TTC549 (cell line): ENCODE data around the gene METRNL.
"Not testable (repeated sequence)": the region's sequence is repeated elsewhere in the genome, so short reads cannot be mapped to it uniquely, and the experiment has no call there.

Experiments
- FAIRE-seq: peaks from 2 replicates; lab custom pipeline; 2012; peaks lifted over from hg19 to GRCh38; lab: Jason Lieb, UNC

METRNL gene

DNA sequence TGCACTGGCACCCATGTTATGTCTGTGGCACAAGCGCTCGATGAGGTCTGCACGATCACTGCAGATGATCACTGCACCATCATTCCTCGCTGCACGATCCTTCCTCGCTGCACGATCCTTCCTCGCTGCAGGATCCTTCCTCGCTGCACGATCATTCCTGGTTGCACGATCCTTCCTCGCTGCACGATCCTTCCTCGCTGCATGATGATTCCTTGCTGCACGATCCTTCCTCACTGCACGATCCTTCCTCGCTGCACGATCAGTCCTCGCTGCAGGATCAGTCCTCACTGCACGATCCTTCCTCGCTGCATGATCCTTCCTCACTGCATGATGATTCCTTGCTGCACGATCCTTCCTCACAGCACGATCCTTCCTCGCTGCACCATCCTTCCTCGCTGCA is 29.3 kb downstream of the METRNL start:
- no peak for FAIRE-seq

DNA sequence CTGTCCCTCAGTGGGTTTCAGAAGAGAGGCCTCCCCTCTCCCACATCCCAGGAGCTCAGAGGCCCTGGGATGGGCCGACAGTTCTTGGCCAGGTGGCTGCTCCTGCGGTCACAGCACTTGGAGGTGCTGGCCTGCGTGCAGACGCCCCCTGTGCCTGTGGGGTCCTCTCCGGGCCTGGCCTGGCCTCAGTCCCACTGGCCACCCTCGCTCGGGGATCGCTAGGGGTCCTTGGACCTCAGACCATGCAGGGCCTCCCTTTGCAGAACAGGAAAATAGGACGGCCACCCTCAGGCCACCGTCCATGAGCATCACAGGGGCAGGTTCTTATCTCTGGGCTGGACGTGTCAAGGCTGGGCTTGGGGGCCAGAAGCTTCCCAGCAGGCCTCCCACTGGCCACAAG is 30.0 kb downstream of the METRNL start:
- FAIRE-seq, result no peak

DNA sequence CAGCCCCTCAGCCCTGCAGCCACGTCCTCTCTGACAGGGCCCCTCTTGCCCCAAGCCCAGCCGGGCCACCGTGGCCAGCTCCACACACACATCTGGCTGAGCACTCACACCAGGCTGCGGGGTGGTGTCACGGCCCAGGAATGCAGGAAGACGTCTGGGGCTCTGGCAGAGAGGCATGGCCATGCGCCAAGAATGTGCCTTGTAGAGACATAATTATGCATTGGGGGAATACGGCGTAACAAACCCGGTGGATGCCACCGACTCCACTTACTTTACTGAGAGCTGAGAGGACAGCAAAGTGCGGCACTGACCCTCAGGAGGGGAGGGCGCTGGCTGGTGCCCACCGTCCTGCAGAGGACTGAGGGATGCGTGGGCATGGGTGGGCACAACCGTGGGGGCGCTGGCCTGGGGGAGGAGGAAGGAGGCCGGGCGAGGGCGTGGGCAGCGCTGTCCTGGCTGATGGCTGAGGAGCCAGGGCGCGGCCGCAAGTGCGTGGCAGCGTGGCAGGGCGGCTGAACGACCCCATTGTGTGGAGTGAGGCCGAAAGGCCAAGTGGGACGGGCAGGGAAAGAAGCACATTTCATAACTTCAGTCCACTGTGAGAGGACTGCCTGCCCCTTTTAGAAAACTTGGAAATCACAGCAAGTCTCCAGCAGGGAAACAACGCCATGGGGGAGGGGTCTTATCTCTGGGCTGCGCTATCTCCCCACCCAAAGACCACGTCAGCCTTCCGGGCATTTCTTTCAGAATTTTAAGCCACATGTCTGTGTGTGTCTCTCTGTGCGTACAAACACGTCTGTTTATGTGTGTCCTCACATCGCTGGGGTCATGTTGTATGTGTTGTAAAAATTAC is 30.6 kb downstream of the METRNL start:
- FAIRE-seq, result no peak

DNA sequence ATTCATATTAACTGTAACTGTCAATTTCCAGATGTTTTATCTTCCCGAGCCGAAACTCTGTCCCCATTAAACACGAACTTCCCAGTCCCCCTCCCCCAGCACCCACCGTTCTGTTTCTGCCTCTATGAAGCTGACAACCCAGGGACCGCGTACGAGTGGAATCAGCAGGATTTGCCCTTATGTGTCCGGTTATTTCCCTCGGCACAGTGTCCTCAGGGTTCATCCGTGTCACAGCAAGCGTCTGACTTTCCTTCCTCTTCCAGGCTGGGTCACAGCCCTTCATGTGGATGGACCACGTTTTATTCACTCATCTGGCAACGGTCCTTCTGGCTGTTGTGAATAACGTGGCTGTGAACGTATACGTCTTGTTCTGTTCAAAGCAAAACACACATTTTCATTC is 31.3 kb downstream of the METRNL start:
- FAIRE-seq, result no peak

DNA sequence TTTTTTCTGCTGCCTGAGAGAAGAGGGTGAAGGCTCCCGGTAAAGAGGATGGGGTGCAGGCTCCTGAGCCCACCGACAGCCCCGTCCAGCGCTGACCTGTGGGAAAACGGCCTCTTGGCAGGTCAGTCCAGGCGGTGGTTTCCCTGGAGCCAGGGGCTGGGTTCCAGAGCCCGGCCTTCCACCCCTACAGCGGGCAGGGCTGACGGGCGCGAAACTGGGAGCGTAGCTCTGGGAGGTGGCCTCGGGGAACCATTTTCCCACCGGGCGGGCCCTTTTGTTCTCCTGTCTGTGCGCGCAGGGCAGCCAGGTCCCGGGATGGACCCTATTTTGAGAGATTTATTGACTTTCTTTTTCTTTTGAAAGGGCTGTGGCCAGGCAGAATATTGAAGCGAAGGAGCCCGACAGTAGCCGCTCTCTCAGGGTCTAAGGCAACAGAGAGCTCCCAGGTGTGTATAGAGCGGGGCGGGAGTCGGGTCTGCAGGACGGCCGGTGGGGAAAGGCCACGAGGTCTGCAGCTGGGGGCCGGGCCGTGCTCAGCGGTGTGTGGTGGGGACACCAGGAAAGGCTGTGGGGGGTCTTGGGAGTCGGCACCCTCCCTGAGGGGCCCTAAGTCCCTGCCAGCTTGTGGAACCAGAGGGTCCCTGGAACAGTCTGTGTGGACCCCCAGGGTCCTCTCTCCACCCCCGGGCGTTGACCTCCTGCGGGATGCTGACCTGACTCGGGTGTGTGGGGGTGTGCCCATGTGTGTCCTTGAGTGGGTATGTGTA is 32.3 kb downstream of the METRNL start:
- FAIRE-seq, result no peak

DNA sequence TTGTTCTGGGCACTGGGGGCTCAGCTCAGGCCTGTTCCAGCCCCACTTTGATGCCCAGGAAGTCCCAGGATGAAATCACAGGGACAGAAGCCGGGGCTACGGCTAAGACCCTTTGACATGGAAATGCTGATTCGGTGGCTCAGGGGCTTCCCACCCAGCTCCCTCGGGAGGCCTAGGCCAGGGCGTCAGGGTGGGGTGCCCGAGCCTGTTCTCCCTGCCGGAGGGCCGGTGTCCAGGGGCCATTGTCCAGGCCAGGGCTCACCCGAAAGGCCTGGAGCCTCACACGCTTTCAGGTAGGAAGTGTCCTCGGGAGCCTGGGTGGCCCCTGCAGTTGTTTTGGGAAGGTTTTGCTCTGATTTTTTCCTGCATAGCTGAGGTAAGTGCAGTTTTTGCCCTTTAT is 34.0 kb downstream of the METRNL start:
- no peak for FAIRE-seq

DNA sequence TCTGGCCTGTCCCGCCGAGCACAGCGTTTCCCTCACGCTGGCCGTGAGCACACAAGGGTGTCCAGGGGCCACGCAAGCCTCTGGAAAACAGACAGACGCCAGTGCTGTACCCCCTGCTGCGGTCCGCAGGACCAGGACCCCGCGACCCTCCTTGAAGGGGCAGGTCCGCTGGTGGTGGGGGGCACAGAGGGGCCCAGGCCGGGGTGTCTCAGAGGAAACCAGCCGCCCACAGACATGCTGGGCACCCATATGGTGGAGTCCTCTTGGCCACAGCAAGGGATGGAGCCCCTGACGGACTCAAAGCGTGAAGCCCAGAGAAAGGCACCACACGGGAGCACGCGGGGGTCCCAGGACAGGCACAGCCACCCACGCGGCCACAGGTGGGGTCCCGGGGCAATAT is 34.4 kb downstream of the METRNL start:
- FAIRE-seq, result no peak

DNA sequence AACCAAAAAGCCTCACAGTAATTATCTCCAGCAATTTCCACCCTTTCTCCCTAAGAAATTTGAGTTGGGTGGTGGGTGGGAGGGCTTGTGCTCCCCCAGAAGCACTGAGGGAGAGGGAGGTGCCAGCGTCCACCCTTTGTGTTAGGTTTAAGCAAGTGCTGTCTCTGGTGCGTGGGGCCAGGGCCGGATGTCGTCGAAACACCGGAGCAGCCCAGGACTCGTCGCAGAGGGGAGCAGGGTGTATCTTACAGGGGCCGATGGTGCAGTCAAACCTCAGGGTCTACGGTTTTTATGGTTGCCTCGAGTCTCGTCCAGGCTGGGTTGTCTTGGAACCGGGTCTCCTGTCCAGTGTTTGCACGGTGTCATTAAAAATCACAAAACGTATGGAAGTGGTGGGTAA is 35.3 kb downstream of the METRNL start:
- no peak for FAIRE-seq

DNA sequence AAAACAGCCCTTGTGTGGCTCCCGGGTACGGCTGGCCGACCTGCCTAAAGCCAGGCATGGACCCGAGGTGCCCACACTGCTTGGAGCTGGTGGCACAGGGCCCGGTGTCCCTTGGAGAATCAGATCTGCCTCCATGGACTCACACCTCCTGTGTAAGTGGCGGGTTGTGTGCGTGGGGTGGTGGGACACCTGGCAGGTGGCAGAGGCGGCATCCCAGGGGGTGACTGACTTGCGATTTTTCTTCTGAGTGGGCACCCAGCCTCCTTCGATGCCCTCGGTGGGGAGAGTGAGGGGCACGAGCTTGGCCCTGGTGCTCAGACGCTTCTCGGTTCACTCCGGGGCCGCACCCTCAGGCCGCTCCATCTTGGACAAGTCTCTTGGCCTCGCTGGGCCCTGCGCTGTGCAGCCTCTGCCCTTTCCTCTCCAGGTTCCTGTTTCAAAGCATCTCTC is 35.8 kb downstream of the METRNL start:
- no peak for FAIRE-seq

DNA sequence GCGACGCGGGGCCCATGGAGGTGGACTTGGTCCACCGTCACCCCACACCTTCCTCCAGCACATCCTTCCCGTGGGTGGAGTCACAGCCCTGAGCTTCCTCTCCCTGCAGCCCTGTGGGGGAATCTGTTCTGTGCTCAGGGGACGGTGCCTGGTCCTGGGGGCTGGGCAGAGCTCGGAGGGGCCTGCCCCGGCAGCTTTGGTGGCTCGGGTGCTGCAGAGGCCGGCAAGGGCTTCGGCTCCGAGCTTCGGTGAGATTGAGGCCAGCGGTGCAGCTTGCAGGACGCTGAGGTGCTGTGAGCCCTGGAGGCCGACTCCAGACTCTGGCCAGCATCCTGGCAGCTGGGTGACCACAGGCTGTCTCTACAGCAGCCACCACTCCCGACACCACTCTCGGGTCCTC is 36.4 kb downstream of the METRNL start:
- FAIRE-seq, result no peak

DNA sequence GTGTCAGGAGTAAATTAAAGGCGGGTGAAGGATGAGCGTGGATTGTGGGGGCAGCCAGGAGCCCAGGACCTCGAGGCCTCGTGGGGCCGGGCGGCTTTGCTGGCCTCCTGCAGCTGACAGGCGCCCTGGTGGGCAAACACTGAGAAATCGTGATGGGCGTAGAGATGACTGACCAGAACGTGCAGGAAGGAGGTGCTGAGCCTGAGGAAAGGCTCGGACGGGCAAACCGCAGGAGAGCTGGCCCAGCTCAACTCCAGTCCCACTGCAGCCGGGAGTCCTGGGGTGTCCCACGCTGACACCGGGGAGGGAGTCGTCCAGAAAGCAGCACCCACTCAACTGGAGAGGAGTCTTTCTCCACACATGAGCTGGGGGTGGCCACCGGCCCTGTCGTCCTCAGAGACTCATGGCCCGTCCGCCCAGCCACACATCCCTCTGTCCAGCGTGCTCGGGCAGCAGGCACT is 36.9 kb downstream of the METRNL start:
- no peak for FAIRE-seq

DNA sequence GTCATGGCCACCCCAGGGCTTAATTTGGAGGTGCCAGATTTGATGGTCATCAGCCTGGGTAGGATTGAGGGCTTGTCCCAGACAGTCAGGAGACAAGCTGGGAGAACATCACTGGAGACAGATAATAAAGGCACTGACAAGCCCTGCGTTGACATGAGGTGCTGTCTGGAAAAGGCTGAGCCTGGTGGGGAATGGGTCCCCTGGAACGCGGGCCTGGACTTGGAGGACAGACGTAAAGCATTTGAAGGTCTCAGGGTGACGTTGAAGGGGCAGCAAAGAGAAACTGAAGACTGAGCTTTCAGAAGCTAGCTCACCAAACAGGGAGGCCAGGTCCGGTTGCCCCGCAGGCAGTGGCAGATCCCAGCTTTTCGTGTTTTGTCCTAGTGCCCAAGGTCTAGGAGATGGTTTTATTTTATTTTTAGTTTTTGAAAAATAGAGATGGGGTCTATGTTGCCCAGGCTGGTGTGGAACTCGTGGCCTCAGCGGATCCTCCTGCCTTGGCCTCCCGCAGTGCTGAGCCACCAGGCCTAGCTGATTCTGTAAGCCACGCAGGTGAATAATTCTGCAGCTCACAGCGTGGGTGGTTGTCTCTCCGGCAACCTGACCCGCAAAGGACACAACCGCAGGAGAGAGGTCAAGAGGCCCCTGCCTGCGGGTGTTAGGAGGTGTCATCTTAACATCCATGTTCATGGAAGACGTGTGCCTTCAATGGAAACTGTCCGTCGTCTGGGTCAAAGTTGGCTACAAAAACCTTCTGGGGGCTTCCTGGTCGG is 37.6 kb downstream of the METRNL start:
- FAIRE-seq, result no peak

DNA sequence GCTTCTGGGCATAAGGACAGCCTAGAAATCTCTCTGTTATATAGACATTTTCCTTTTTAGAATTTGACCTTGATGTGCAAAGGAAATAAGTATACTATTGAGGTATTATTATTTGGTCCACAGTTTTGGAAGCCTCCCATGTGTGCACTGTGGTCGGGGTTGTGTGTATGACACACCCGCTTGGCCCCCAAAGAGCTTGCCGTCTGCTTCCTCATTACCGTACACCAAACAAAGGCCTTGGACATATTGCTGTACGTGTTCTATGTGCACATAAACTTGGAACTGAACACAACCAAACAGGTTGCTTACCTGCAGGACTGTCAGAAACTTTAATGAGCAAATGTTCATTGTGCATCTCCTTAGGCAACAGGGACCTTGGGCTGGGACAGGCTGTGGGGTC is 38.2 kb downstream of the METRNL start:
- no peak for FAIRE-seq

DNA sequence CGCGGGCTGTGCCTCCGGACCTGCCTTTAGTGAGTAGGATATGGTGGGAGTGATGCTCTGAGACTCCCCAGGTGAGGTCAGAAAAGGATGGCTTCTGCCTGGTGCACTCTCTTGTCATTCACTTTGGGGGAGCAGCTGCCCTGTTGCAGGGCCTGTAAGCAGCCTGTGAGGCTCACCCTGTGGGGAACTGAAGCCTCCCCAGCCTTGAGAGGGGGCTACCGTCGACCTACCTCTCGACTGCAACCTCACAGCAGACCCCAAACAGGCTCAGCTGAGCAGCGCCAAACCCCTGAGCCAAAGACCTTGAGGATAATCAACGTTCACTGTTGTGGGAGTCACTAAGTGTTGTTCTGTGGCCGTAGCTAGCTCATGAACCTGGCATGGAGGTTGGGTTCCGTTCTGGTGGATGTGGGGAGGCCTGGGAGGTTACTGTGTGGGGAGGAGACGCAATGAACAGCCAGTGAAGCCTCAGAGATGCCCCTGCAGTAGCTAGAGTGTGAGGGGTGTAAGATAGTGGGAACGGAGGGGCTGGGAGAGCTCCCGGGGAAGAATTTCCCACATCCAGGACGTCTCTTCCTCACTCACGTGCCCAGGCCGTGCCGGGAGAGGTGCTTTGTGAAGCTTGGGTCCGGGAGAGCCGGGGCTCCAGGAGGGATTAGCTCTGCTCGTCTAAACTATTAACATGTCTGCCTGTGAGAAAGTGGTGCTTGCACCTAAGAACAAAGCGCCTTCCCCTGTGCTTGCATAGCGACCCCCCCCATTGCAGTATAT is 38.8 kb downstream of the METRNL start:
- no peak for FAIRE-seq

DNA sequence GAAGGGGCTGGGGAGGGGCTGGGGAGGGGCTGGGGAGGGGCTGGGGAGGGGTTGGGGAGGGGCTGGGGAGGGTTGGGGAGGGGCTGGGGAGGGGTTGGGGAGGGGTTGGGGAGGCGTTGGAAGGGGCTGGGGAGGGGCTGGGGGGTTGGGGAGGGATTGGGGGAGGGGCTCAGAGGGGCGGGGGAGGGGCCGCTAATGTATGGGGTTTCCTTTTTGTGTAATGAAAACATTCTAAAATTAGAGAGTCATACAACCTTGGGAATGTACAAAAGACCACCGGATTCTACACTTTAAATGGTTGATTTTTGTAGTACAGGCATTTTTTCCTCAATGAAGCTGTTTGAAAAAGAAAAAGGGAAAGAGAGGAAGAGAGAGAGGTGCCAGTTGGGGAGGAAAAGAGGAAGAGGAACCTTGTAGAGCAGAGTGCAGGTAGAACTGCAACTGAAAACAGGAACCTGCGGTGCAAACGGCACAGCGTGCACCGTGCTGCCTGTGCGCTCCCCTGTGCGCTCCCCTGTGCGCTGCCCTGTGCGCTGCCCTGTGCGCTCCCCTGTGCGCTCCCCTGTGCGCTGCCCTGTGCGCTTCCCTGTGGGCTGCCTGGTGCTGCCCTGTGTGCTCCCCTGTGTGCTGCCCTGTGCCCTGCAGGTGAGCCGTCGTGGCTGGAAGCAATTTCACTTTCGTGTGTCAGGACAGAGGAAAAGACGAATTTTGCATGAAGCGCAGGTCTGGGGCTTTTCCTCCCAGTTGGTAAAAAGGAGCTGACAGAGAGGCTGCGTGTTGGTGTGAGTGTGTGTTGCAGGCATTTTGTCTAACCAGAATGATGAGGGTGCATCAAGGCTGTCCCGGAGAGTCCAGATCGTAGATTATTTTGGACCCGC is 40.8 kb downstream of the METRNL start:
- no peak for FAIRE-seq

DNA sequence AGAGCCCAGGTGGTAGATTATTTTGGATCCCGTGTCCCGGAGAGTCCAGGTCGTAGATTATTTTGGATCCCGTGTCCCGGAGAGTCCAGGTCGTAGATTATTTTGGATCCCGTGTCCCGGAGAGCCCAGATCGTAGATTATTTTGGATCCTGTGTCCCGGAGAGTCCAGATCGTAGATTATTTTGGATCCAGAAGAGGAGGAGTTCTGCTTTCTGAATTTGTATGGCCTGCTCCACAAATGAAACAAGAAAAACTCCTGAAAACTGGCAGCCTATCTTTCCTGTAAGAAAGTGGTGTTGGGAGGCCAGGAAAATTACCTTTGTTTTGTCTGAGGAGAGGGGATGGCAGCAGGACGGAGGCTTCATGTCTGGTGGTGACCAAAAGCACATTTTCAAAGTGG is 42.1 kb downstream of the METRNL start:
- FAIRE-seq, result not testable (repeated sequence)

DNA sequence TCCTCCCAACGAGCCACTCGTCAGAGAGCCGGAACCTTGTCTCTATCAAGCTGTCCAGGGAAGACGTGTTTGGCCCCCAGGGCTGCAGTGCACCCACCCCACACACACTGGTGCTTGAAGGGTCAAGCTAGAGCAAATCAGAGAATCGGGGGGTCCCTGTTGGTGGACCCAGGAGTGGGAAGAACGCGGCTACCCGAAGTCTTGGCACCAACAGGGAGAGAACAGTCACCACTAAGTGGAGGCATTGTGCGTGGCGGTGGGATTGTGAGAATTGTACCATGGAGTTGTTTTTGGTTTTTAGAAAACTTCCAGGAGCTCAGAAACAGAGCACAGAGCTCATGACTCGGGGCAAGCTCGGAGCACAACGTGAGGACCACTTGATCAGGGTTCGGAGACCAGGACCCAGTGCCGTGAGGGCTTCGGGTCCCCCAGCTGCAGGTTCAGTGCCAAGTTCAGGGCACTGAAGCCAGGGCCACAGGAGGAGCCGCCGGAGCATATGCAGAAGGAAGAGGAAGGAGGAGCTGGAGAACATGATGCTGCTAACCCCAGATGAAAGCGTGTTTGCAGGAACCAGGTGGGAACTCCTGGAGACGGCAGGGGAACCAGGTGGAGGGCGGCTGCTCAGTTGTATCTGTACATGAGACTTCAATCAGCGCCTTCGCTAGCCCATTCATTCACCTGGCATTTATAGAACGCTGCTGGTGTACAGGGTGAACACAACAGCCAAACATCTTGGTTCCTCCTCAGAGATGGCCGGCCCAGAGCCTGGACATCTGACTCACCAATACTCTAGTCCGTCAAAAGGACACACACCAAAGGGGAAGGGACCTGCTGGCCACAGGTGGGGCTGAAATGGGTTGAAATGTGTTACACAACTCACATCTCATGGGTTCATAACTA is 42.8 kb downstream of the METRNL start:
- no peak for FAIRE-seq

DNA sequence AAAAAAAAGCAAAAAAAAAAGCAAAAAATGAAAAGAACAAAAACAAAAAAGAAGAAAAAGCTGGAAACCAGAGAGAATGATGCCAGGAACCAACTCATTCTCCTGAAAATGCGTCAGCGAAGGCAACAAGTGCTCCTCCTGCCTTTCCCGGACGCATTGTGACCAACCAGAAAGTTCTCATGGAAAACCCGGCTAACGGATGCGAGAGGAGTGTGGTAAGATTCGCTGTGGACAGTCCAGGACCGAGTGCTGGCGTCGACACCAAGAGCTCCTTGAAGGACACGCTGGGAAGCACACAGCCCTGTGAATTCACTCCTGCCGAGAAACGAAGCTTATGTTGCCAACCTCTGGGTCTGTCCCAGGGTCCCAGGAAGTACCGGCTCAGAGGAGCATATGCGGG is 43.4 kb downstream of the METRNL start:
- FAIRE-seq, result no peak

DNA sequence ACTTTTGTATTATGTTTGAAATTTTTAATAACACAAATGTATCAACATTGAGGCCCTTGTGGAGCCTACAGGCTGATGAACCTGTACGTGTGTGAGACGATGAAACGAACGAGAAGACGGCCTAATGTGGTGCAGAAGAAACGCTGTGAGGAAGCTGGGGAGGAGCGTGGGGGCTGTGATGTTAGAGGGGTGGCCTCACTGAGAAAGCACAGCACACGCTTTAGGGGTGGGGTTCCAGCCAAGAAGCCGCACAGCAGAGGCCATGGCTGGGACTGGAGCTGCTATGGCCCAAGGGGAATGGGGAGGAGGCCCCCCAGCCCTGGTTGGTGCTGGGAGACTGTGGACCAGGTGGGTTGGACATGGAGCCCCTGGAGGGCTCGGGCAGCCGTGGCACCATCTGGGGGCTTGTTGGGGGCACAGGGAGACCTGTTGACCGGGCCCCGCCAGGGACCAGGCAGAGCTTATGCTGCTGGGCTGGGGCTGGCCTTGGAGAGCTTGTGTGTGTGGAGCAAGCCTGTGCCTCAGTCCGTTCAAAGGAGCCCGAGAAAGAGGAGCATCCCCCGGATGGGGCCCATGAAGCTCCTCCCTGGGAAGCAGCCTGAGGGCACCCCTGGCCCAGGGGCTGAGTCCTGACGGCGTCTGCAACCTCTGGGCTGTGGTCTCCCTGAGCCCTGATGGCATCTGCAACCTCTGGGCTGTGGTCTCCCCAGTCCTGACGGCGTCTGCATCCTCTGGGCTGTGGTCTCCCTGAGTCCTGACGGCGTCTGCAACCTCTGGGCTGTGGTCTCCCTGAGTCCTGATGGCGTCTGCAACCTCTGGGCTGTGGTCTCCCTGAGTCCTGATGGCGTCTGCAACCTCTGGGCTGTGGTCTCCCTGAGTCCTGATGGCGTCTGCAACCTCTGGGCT is 44.7 kb downstream of the METRNL start:
- no peak for FAIRE-seq
